H1 (cell line): ENCODE measurements around the gene LIMK2. TPM values are rescaled to one million over a fixed set of nuclear protein-coding genes. Genes with fewer than 3 reads are reported as not detected.

ENCODE experiments used
- CTCF ChIA-PET: fragments of 300-600 bp; sonication (Branson Sonifier 250); formaldehyde crosslinking; loops from one replicate; lab custom pipeline; 2021; ENCODE audit not compliant: partially characterized antibody; lab: Charles Lee
- POLR2A ChIA-PET: fragments of 300-600 bp; sonication (Branson Sonifier 250); formaldehyde crosslinking; loops from one replicate; lab custom pipeline; 2021; ENCODE audit warnings: inconsistent platforms; ENCODE audit not compliant: partially characterized antibody; lab: Charles Lee
- DNase-seq, 2 experiments: peaks; one replicate each; pipeline versions ENCODE4 v3.0.0 to v3.0.0-alpha.2; 2010 to 2022; ENCODE audit warnings: low spot score in 2 of 2, low read depth in 1 of 2, mixed read lengths in 1 of 2
- FAIRE-seq: peaks from 2 replicates; lab custom pipeline; 2011; peaks lifted over from hg19 to GRCh38; lab: Jason Lieb, UNC
- H2AFZ ChIP-seq: 2 replicates; pipeline ENCODE4 v1.8.1; 2012; ENCODE audit warnings: low read length, inconsistent platforms
- H2AK5ac ChIP-seq: 2 replicates; pipeline ENCODE4 v1.6.1; 2013; ENCODE audit warnings: low read depth, low read length
- H2BK120ac ChIP-seq: replicated peaks from 2 replicates; pipeline ENCODE3; 2013; ENCODE audit warnings: low read depth, low read length, inconsistent platforms
- H2BK12ac ChIP-seq: 2 replicates; pipeline ENCODE4 v1.6.1; 2013; ENCODE audit warnings: low read depth, low read length
- H2BK15ac ChIP-seq: 2 replicates; pipeline ENCODE4 v1.6.1; 2013; ENCODE audit warnings: low read length
- H2BK20ac ChIP-seq: 2 replicates; pipeline ENCODE4 v1.6.1; 2013; ENCODE audit warnings: low read length
- H2BK5ac ChIP-seq: 2 replicates; pipeline ENCODE4 v1.6.1; 2013; ENCODE audit warnings: low read depth, low read length
- H3K14ac ChIP-seq: 2 replicates; pipeline ENCODE4 v1.6.1; 2013; ENCODE audit warnings: inconsistent platforms; ENCODE audit not compliant: insufficient read length
- H3K18ac ChIP-seq: 2 replicates; pipeline ENCODE4 v1.6.1; 2013; ENCODE audit warnings: low read length; ENCODE audit errors: extremely low read depth
- H3K23ac ChIP-seq: 2 replicates; pipeline ENCODE4 v1.6.1; 2013; ENCODE audit warnings: inconsistent platforms; ENCODE audit not compliant: insufficient read length
- H3K23me2 ChIP-seq: 2 replicates; pipeline ENCODE4 v1.6.1; 2013; ENCODE audit warnings: low read depth, low read length
- H3K27ac ChIP-seq: 2 replicates; pipeline ENCODE4 v1.6.1; 2011; ENCODE audit warnings: low read depth, low read length, inconsistent platforms
- H3K27me3 ChIP-seq, 4 experiments: replicated peaks in 1 of 4; 1 replicate in 1 of 4; 2 replicates in 3 of 4; pipeline versions ENCODE4 v1.6.1 to v1.8.1; 2011 to 2013; ENCODE audit warnings: low read length in 3 of 4, mild to moderate bottlenecking in 3 of 4, inconsistent platforms in 2 of 4, mixed read lengths in 2 of 4, moderate library complexity in 1 of 4; ENCODE audit not compliant: control insufficient read depth in 3 of 4, insufficient read depth in 3 of 4; ENCODE audit errors: extremely low read depth in 1 of 4
- H3K36me3 ChIP-seq, 4 experiments: 2 replicates each; pipeline versions ENCODE4 v1.6.1 to v1.8.1; 2011 to 2013; ENCODE audit warnings: mild to moderate bottlenecking in 4 of 4, low read length in 3 of 4, moderate library complexity in 2 of 4, control low read depth in 1 of 4, inconsistent platforms in 1 of 4; ENCODE audit not compliant: insufficient read depth in 4 of 4, control insufficient read depth in 2 of 4
- H3K4ac ChIP-seq: replicated peaks from 2 replicates; pipeline ENCODE3; 2013; ENCODE audit warnings: low read length, low read depth, mixed read lengths, inconsistent platforms; ENCODE audit not compliant: insufficient read length
- H3K4me1 ChIP-seq, 4 experiments: replicated peaks in 1 of 4; 1 replicate in 1 of 4; 2 replicates in 3 of 4; pipeline versions ENCODE4 v1.6.1 to v1.8.1; 2011 to 2013; ENCODE audit warnings: low read length in 3 of 4, inconsistent platforms in 2 of 4, mixed read lengths in 1 of 4; ENCODE audit not compliant: insufficient read depth in 4 of 4, control insufficient read depth in 3 of 4
- H3K4me2 ChIP-seq, 2 experiments: 2 replicates each; pipeline versions ENCODE4 v1.6.1 to v1.8.1; 2011 to 2013; ENCODE audit warnings: low read depth in 2 of 2, low read length in 2 of 2, control low read depth in 1 of 2, inconsistent platforms in 1 of 2, mild to moderate bottlenecking in 1 of 2; ENCODE audit not compliant: insufficient read depth in 1 of 2
- H3K4me3 ChIP-seq, 4 experiments: fragments of 200-600, 300-600 bp in 1 of 4; sonication (generic), shearing (Covaris generic), sonication (Bioruptor Twin) in 1 of 4; 2 replicates each; pipeline versions ENCODE4 v1.5.1 to v1.8.1; 2011 to 2016; ENCODE audit warnings: low read length in 4 of 4, low read depth in 3 of 4, control low read depth in 2 of 4, inconsistent platforms in 2 of 4, mild to moderate bottlenecking in 2 of 4, mixed read lengths in 1 of 4, moderate library complexity in 1 of 4; ENCODE audit not compliant: insufficient read depth in 2 of 4; ENCODE audit errors: extremely low read depth in 1 of 4
- H3K56ac ChIP-seq: replicated peaks from 2 replicates; pipeline ENCODE3; 2013; ENCODE audit warnings: low read depth, mild to moderate bottlenecking, mixed read lengths, low read length, inconsistent platforms; ENCODE audit not compliant: insufficient read length
- H3K79me1 ChIP-seq: 2 replicates; pipeline ENCODE4 v1.6.1; 2013; ENCODE audit warnings: low read depth, low read length, control low read depth
- H3K79me2 ChIP-seq, 2 experiments: 2 replicates each; pipeline versions ENCODE4 v1.6.1 to v1.8.1; 2012 to 2013; ENCODE audit warnings: low read length in 2 of 2, mild to moderate bottlenecking in 2 of 2, inconsistent platforms in 1 of 2; ENCODE audit not compliant: insufficient read depth in 2 of 2, control insufficient read depth in 1 of 2
- H3K9ac ChIP-seq, 4 experiments: replicated peaks in 1 of 4; 1 replicate in 1 of 4; 2 replicates in 3 of 4; pipeline versions ENCODE4 v1.6.1 to v1.8.1; 2011 to 2013; ENCODE audit warnings: low read depth in 3 of 4, low read length in 3 of 4, control low read depth in 2 of 4, mild to moderate bottlenecking in 2 of 4, moderate library complexity in 2 of 4, inconsistent platforms in 1 of 4; ENCODE audit errors: extremely low read depth in 1 of 4
- H3K9me3 ChIP-seq, 2 experiments: 2 replicates each; pipeline versions ENCODE4 v1.6.1 to v1.8.1; 2012 to 2013; ENCODE audit warnings: mild to moderate bottlenecking in 2 of 2, moderate library complexity in 2 of 2, control low read depth in 1 of 2, inconsistent platforms in 1 of 2, low read depth in 1 of 2, low read length in 1 of 2, mixed read lengths in 1 of 2; ENCODE audit not compliant: insufficient read depth in 2 of 2
- H4K20me1 ChIP-seq, 2 experiments: replicated peaks in 1 of 2; 2 replicates each; pipeline versions ENCODE3 to v1.8.1; 2011 to 2013; ENCODE audit warnings: inconsistent platforms in 2 of 2, low read length in 2 of 2, mild to moderate bottlenecking in 1 of 2; ENCODE audit not compliant: insufficient read depth in 2 of 2, control insufficient read depth in 1 of 2
- H4K5ac ChIP-seq: 2 replicates; pipeline ENCODE4 v1.6.1; 2013; ENCODE audit warnings: low read length, low read depth, mixed read lengths, inconsistent platforms; ENCODE audit not compliant: insufficient read length
- H4K8ac ChIP-seq: 2 replicates; pipeline ENCODE4 v1.8.0; 2013; ENCODE audit warnings: mild to moderate bottlenecking, moderate library complexity, low read length, inconsistent platforms; ENCODE audit not compliant: insufficient read depth; ENCODE audit errors: extremely low read depth
- H4K91ac ChIP-seq: replicated peaks from 2 replicates; pipeline ENCODE3; 2013; ENCODE audit warnings: low read length, mixed read lengths, inconsistent platforms; ENCODE audit not compliant: insufficient read length
- POLR2A ChIP-seq, 2 experiments: IDR thresholded peaks; 1 replicate in 1 of 2; 2 replicates in 1 of 2; pipeline ENCODE4 v1.6.1; 2011; ENCODE audit warnings: low read depth in 2 of 2, low read length in 2 of 2, mild to moderate bottlenecking in 2 of 2; ENCODE audit errors: control extremely low read depth in 1 of 2
- WGBS, 2 experiments: shearing (Covaris generic) in 1 of 2; methylation state at CpG; one replicate each; pipeline versions ENCODE4 v1.1.6 to v1.1.7; 2013 to 2015; ENCODE audit warnings: low lambda C conversion rate in 2 of 2, mixed read lengths in 2 of 2, inconsistent platforms in 1 of 2, low coverage in 1 of 2, missing lambda C conversion rate in 1 of 2; ENCODE audit not compliant: insufficient replicate concordance in 2 of 2, insufficient coverage in 1 of 2, insufficient read length in 1 of 2; ENCODE audit errors: extremely low coverage in 1 of 2, missing lambda C conversion rate in 1 of 2; 5-methylcytosine and 5-hydroxymethylcytosine counted together
- polyA plus RNA-seq, 7 experiments: library from polyadenylated mRNA; depleted of rRNA in 3 of 7; stranded (reverse) in 5 of 7; unstranded in 2 of 7; fragments of >200 nt in 5 of 7; fragments of 200-250 nt in 2 of 7; gene quantifications; 1 replicate in 5 of 7; 2 replicates in 1 of 7; 4 replicates in 1 of 7; pipeline versions ENCODE4 v1.2.1 to v1.2.3, GENCODE V29; 2011 to 2013; ENCODE audit warnings: missing spikeins in 2 of 7, mixed read lengths in 2 of 7
- total RNA-seq: library from RNA; stranded (reverse); fragmentation: NEBNext Ultra II Directional; extraction: Animal tissue kit (Norgen Biotek cat#: 25700); gene quantifications from 2 replicates; pipeline ENCODE4 v1.2.1, GENCODE V29; 2021
- TF ChIP-seq, protein P1 (sequence below): IDR thresholded peaks from 2 replicates; pipeline ENCODE4 v1.6.1; 2011; ENCODE audit warnings: low read length, improper control_type of control experiment

The LIMK2 gene
- total and polyA plus RNA-seq, 2 of the 8 experiments (the other 6 are each of a cell fraction or from before 2014, with no cell fraction given): 13.2 to 37.6 TPM

DNA sequence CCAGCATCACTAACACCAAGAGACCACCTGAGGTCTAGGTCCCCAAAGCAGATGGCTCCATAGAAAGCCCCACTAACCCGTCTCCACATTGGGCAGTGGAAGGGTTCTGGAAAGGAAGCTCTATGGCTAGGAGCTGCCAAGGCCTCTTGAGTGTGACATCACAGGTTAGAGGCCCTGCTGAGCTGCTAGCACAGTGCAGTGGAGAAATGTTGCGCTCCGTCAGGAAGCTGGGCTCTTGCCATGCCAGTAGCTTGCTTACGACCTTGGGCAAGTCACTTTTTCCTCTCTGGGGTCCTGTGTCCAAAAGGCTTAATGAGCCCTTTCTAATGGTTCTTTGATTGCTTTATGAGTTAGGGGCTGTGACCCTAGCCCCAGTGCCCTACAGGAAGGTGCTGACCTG, 69.6 kb downstream of the LIMK2 start:
- Histone ChIP-seq H4K5ac (no peak overlapping the region), H2AK5ac (no peak overlapping the region), H3K27ac (no peak overlapping the region), H3K14ac (no peak overlapping the region), H2AFZ (no peak overlapping the region), H4K20me1 (peaks cover 2% of the 10 kb centered on the region in 2 experiments), H3K56ac (no peak overlapping the region), H3K4me2 (no peak overlapping the region), H3K4me3 (no peak overlapping the region), H4K91ac (no peak overlapping the region), H2BK20ac (no peak overlapping the region), H3K9ac (no peak overlapping the region), H4K8ac (no peak overlapping the region), H3K4me1 (peaks cover 0 to 2% (median 0%) of the 10 kb centered on the region in 4 experiments; a peak in 2 of 7 replicates), H2BK5ac (no peak overlapping the region), H3K23ac (no peak overlapping the region), H2BK120ac (no peak overlapping the region), H3K9me3 (no peaks in the 10 kb centered on the region), H2BK15ac (no peak overlapping the region), H3K4ac (no peak overlapping the region), H3K27me3 (no peaks in the 10 kb centered on the region), H2BK12ac (no peak overlapping the region), H3K18ac (no peak overlapping the region), H3K79me1 (no peaks in the 10 kb centered on the region), H3K36me3 (peaks cover 0 to 15% (median 6%) of the 10 kb centered on the region in 4 experiments; a peak in 3 of 8 replicates), H3K79me2 (no peaks in the 10 kb centered on the region), H3K23me2 (no peaks in the 10 kb centered on the region)
- 0 out of 3 replicates have a peak, but pooled peaks of 1 of the 2 experiments have one; percentile 24 for TF ChIP-seq POLR2A (IDR thresholded peaks at IDR 0.05; ENCODE audit: control extremely low read depth in 1 of 2, low read depth in 2 of 2, low read length in 2 of 2)
- TF ChIP-seq, protein P1, sequence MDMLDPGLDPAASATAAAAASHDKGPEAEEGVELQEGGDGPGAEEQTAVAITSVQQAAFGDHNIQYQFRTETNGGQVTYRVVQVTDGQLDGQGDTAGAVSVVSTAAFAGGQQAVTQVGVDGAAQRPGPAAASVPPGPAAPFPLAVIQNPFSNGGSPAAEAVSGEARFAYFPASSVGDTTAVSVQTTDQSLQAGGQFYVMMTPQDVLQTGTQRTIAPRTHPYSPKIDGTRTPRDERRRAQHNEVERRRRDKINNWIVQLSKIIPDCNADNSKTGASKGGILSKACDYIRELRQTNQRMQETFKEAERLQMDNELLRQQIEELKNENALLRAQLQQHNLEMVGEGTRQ: no peak
- FAIRE-seq (no peak), DNase-seq (no peak)
- WGBS, 2 experiments: 69% methylated on average over 4 of the region's 4 CpGs; no CpG with 5 or more reads in 1 of the 2 experiments
- POLR2A ChIA-PET: interaction anchor here (1.0 to 1.8 kb wide), 8 partner anchors 9 to 58 kb away, joined by 3 to 7 read pairs (median 3); partner anchors contain the start of gene PIK3IP1
- CTCF ChIA-PET: interaction anchor here (0.6 to 5.5 kb wide), 5 partner anchors 8 to 80 kb away, joined by 3 to 50 read pairs (median 3); partner anchors contain the start of gene LIMK2
